HEK293 (cell line): ENCODE data around the gene ABHD12B.

ENCODE experiments used
- CTCF ChIA-PET: fragments of 350-600 bp; formaldehyde crosslinking; extraction: SDS; loops from one replicate; lab custom pipeline; 2021; ENCODE audit warnings: antibody characterized with exemption; lab: Yijun Ruan, JAX
- POLR2A ChIA-PET: fragments of 300-600 bp; formaldehyde crosslinking; extraction: SDS; loops from one replicate; lab custom pipeline; 2020; ENCODE audit warnings: antibody characterized with exemption, inconsistent platforms; lab: Yijun Ruan, JAX
- H3K27ac ChIP-seq: fragments of 200-500 bp; sonication (Bioruptor generic); 2 replicates; pipeline ENCODE4 v1.5.1; 2014; ENCODE audit warnings: low read depth, low read length, control low read depth, inconsistent platforms; ENCODE audit errors: extremely low read depth
- H3K36me3 ChIP-seq, 2 experiments: fragments of 200-500 bp in 1 of 2; sonication (Bioruptor generic) in 1 of 2; 1 replicate in 1 of 2; 2 replicates in 1 of 2; pipeline ENCODE4 v1.5.1; 2014 to 2017; ENCODE audit warnings: inconsistent platforms in 2 of 2, low read length in 2 of 2; ENCODE audit not compliant: control insufficient read depth in 2 of 2, insufficient read depth in 1 of 2
- H3K4me1 ChIP-seq: fragments of 200-500 bp; sonication (Bioruptor generic); 2 replicates; pipeline ENCODE4 v1.5.1; 2014; ENCODE audit warnings: mild to moderate bottlenecking, low read length, inconsistent platforms; ENCODE audit not compliant: control insufficient read depth, insufficient read depth
- H3K4me3 ChIP-seq: 2 replicates; pipeline ENCODE4 v1.5.1; 2011; ENCODE audit warnings: low read depth, mild to moderate bottlenecking, control low read depth, low read length, moderate library complexity
- H3K9me3 ChIP-seq: fragments of 200-500 bp; sonication (Bioruptor generic); 2 replicates; pipeline ENCODE4 v1.5.1; 2014; ENCODE audit warnings: low read depth, low read length, inconsistent platforms; ENCODE audit not compliant: control insufficient read depth, insufficient read depth
- CTCF ChIP-seq: fragments of 450-650 bp; formaldehyde crosslinking; IDR thresholded peaks from 2 replicates; pipeline ENCODE4 v1.5.1; 2016; ENCODE audit warnings: missing biosample characterization, missing genetic modification characterization
- FEZF1 ChIP-seq: fragments of 450-650 bp; formaldehyde crosslinking; IDR thresholded peaks from 2 replicates; pipeline ENCODE4 v1.5.1; 2016; ENCODE audit warnings: missing biosample characterization, missing genetic modification characterization
- INSM2 ChIP-seq: fragments of 450-650 bp; formaldehyde crosslinking; IDR thresholded peaks from 2 replicates; pipeline ENCODE4 v1.5.1; 2016; ENCODE audit warnings: missing biosample characterization, missing genetic modification characterization
- KLF1 ChIP-seq: fragments of 450-650 bp; formaldehyde crosslinking; IDR thresholded peaks from 2 replicates; pipeline ENCODE4 v1.5.1; 2016; ENCODE audit warnings: missing biosample characterization, missing genetic modification characterization
- OSR2 ChIP-seq: fragments of 450-650 bp; formaldehyde crosslinking; IDR thresholded peaks from 2 replicates; pipeline ENCODE4 v1.5.1; 2016; ENCODE audit warnings: missing biosample characterization, missing genetic modification characterization
- PRDM1 ChIP-seq: fragments of 450-650 bp; formaldehyde crosslinking; IDR thresholded peaks from 2 replicates; pipeline ENCODE4; 2016; ENCODE audit warnings: missing biosample characterization, missing genetic modification characterization
- SETDB1 ChIP-seq: IDR thresholded peaks from one replicate; pipeline ENCODE4 v1.6.1; 2017; ENCODE audit warnings: mild to moderate bottlenecking, low read length, moderate library complexity, mixed read lengths; ENCODE audit not compliant: insufficient read length
- SP3 ChIP-seq: fragments of 450-650 bp; formaldehyde crosslinking; IDR thresholded peaks from 2 replicates; pipeline ENCODE4 v1.5.1; 2016; ENCODE audit warnings: missing biosample characterization, missing genetic modification characterization
- ZBTB1 ChIP-seq: fragments of 450-650 bp; formaldehyde crosslinking; IDR thresholded peaks from 2 replicates; pipeline ENCODE4 v1.5.1; 2016; ENCODE audit warnings: missing biosample characterization, missing genetic modification characterization
- ZBTB20 ChIP-seq: fragments of 450-650 bp; formaldehyde crosslinking; IDR thresholded peaks from 2 replicates; pipeline ENCODE4 v1.5.1; 2016; ENCODE audit warnings: missing biosample characterization, missing genetic modification characterization
- ZNF114 ChIP-seq: fragments of 450-650 bp; formaldehyde crosslinking; IDR thresholded peaks from 2 replicates; pipeline ENCODE4 v1.5.0; 2017; ENCODE audit warnings: missing biosample characterization, missing genetic modification characterization
- ZNF132 ChIP-seq: fragments of 450-650 bp; formaldehyde crosslinking; IDR thresholded peaks from 2 replicates; pipeline ENCODE4 v1.5.1; 2017; ENCODE audit warnings: missing biosample characterization, missing genetic modification characterization, borderline replicate concordance
- ZNF157 ChIP-seq: fragments of 450-650 bp; formaldehyde crosslinking; IDR thresholded peaks from 2 replicates; pipeline ENCODE4 v1.5.1; 2016; ENCODE audit warnings: missing biosample characterization, missing genetic modification characterization
- ZNF184 ChIP-seq: fragments of 450-650 bp; IDR thresholded peaks from 2 replicates; pipeline ENCODE4 v1.5.1; 2018; ENCODE audit warnings: missing biosample characterization, mild to moderate bottlenecking, missing genetic modification characterization
- ZNF221 ChIP-seq: fragments of 450-650 bp; formaldehyde crosslinking; IDR thresholded peaks from 2 replicates; pipeline ENCODE4 v1.5.1; 2017; ENCODE audit warnings: missing biosample characterization, missing genetic modification characterization, borderline replicate concordance
- ZNF239 ChIP-seq: fragments of 450-650 bp; formaldehyde crosslinking; IDR thresholded peaks from 2 replicates; pipeline ENCODE4 v1.5.1; 2016; ENCODE audit warnings: missing biosample characterization, missing genetic modification characterization
- ZNF26 ChIP-seq: fragments of 450-650 bp; formaldehyde crosslinking; IDR thresholded peaks from 2 replicates; pipeline ENCODE4 v1.5.1; 2016; ENCODE audit warnings: missing biosample characterization, missing genetic modification characterization
- ZNF302 ChIP-seq: fragments of 450-650 bp; formaldehyde crosslinking; IDR thresholded peaks from 2 replicates; pipeline ENCODE4 v1.5.1; 2016; ENCODE audit warnings: missing biosample characterization, missing genetic modification characterization, low read depth
- ZNF366 ChIP-seq: fragments of 450-650 bp; formaldehyde crosslinking; conservative IDR thresholded peaks from 2 replicates; pipeline ENCODE4 v1.5.1; 2016; ENCODE audit warnings: missing biosample characterization, missing genetic modification characterization
- ZNF404 ChIP-seq: fragments of 450-650 bp; formaldehyde crosslinking; IDR thresholded peaks from 2 replicates; pipeline ENCODE4 v1.5.1; 2017; ENCODE audit warnings: missing biosample characterization, missing genetic modification characterization
- ZNF426 ChIP-seq: fragments of 450-650 bp; formaldehyde crosslinking; IDR thresholded peaks from 2 replicates; pipeline ENCODE4 v1.5.1; 2017; ENCODE audit warnings: missing biosample characterization, missing genetic modification characterization, mild to moderate bottlenecking, inconsistent platforms, moderate library complexity
- ZNF488 ChIP-seq: fragments of 450-650 bp; formaldehyde crosslinking; IDR thresholded peaks from 2 replicates; pipeline ENCODE4 v1.5.1; 2016; ENCODE audit warnings: missing biosample characterization, missing genetic modification characterization
- ZNF529 ChIP-seq: fragments of 450-650 bp; formaldehyde crosslinking; IDR thresholded peaks from 2 replicates; pipeline ENCODE4 v1.5.1; 2017; ENCODE audit warnings: missing genetic modification characterization, missing biosample characterization; ENCODE audit not compliant: insufficient replicate concordance
- ZNF561 ChIP-seq: fragments of 450-650 bp; IDR thresholded peaks from 2 replicates; pipeline ENCODE4 v1.5.1; 2018; ENCODE audit warnings: missing biosample characterization, missing genetic modification characterization, borderline replicate concordance
- ZNF600 ChIP-seq: fragments of 450-650 bp; formaldehyde crosslinking; IDR thresholded peaks from 2 replicates; pipeline ENCODE4 v1.5.1; 2016; ENCODE audit warnings: missing biosample characterization, missing genetic modification characterization
- ZNF654 ChIP-seq: fragments of 450-650 bp; formaldehyde crosslinking; IDR thresholded peaks from 2 replicates; pipeline ENCODE4 v1.5.1; 2016; ENCODE audit warnings: low read depth, missing biosample characterization, missing genetic modification characterization
- ZNF670 ChIP-seq: fragments of 450-650 bp; formaldehyde crosslinking; IDR thresholded peaks from 2 replicates; pipeline ENCODE4 v1.5.1; 2016; ENCODE audit warnings: missing biosample characterization, missing genetic modification characterization, low read depth
- ZNF777 ChIP-seq: fragments of 450-650 bp; formaldehyde crosslinking; IDR thresholded peaks from 2 replicates; pipeline ENCODE4 v1.5.1; 2017; ENCODE audit warnings: missing biosample characterization, missing genetic modification characterization, borderline replicate concordance
- ZNF791 ChIP-seq: fragments of 450-650 bp; formaldehyde crosslinking; IDR thresholded peaks from 2 replicates; pipeline ENCODE4 v1.5.1; 2016; ENCODE audit warnings: missing biosample characterization, missing genetic modification characterization
- ZSCAN23 ChIP-seq: fragments of 450-650 bp; formaldehyde crosslinking; IDR thresholded peaks from 2 replicates; pipeline ENCODE4 v1.5.1; 2016; ENCODE audit warnings: missing biosample characterization, missing genetic modification characterization

ABHD12B gene

GRCh38 chr14:50837850-50838470 is 33.9 kb upstream of the ABHD12B start:
- Histone ChIP-seq H3K4me3 (no peak overlapping the region), H3K36me3 (no peaks in the 10 kb centered on the region; a peak in 1 of 3 replicates), H3K4me1 (peaks cover 4% of the 10 kb centered on the region), H3K27ac (no peak overlapping the region), H3K9me3 (no peaks in the 10 kb centered on the region)
- TF ChIP-seq ZNF26, result no peak
- TF ChIP-seq OSR2 (tag by site-specific recombination), result no peak
- TF ChIP-seq CTCF (tag by site-specific recombination), result no peak
- TF ChIP-seq ZNF114 (tag by site-specific recombination), result no peak
- no peak for TF ChIP-seq SP3
- no peak for TF ChIP-seq ZNF791 (tag by site-specific recombination)
- no peak for TF ChIP-seq ZNF157 (tag by site-specific recombination)
- no peak for TF ChIP-seq ZNF366 (tag by site-specific recombination)
- TF ChIP-seq ZNF221 (tag by site-specific recombination), result no peak
- no peak for TF ChIP-seq ZNF404
- TF ChIP-seq ZNF561 (tag by site-specific recombination), result no peak
- TF ChIP-seq ZNF302 (tag by site-specific recombination), result no peak
- no peak for TF ChIP-seq ZNF239
- no peak for TF ChIP-seq INSM2 (tag by site-specific recombination)
- TF ChIP-seq ZNF184 (tag by site-specific recombination), result no peak
- TF ChIP-seq SETDB1, result no peak
- TF ChIP-seq ZNF132 (tag by site-specific recombination), result no peak
- TF ChIP-seq ZBTB1 (tag by site-specific recombination), result no peak
- ChIA-PET POLR2A (no interaction called here), CTCF (no interaction called here)

GRCh38 chr14:50839048-50839447 is 32.8 kb upstream of the ABHD12B start:
- ChIA-PET CTCF (no interaction called here), POLR2A (no interaction called here)
- Histone ChIP-seq H3K27ac (no peak overlapping the region), H3K9me3 (no peaks in the 10 kb centered on the region), H3K4me1 (no peaks in the 10 kb centered on the region), H3K4me3 (no peak overlapping the region), H3K36me3 (no peaks in the 10 kb centered on the region; a peak in 1 of 3 replicates)
- TF ChIP-seq ZNF670 (tag by site-specific recombination) (no peak), FEZF1 (tag by site-specific recombination) (no peak), PRDM1 (tag by site-specific recombination) (no peak), ZNF654 (tag by site-specific recombination) (no peak), ZNF529 (tag by site-specific recombination) (no peak), ZNF426 (tag by site-specific recombination) (no peak), ZNF777 (tag by site-specific recombination) (no peak), ZNF488 (tag by site-specific recombination) (no peak), ZBTB20 (no peak), KLF1 (tag by site-specific recombination) (no peak), CTCF (tag by site-specific recombination) (no peak), ZNF600 (tag by site-specific recombination) (no peak), ZSCAN23 (tag by site-specific recombination) (no peak)
